ENCODE data around the gene PDPK1. TPM values are rescaled to one million over a fixed set of nuclear protein-coding genes. Genes with fewer than 3 reads are reported as not detected.

The PDPK1 gene
- total and polyA plus RNA-seq, 11 donors, result 12.3 to 54.1 (median 35.7) TPM

DNA sequence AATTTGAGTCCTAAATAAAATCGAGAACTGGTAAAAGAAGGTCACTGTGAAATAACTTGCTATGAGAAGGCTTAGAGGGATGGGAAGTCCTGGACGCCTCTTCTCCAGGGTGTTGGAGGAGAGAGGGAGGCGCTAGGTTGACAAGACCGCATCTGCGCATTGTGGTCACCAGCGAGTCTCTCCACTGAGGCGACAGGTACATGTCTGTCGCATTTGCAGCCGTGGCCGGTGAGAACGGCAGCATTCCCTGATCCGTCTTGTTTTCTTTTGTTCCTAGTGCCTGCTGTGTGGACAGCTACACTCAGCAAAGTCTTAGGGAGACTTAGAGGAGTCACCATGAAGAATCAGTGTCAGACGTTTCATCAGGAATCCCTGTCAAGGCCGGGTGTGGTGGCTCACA lies 32.1 kb upstream of the PDPK1 start:
- Histone ChIP-seq H3K9me3 (no peaks in the 10 kb centered on the region), H3K27me3 (no peaks in the 10 kb centered on the region), H3K4me1 (peaks cover 0 to 68% (median 17%) of the 10 kb centered on the region in 12 donors), H3K27ac (no peak overlapping the region), H3K4me3 (no peak overlapping the region), H3K36me3 (no peaks in the 10 kb centered on the region)
- no peak for DNase-seq
- intact Hi-C loops (cut with DNase I), result loop anchor here in 5 of 10 donors (5.0 to 10.0 kb wide), 5 partner anchors 78 to 501 kb away; partner anchors contain the start of genes CCNF (in 2 of the 5) and ZNF598 (in 1 of the 5)
- no peak for ATAC-seq
- 85 to 89% (median 88%) methylated on average over 14 of the region's 14 CpGs for WGBS, 4 donors
- TF ChIP-seq, protein P1, sequence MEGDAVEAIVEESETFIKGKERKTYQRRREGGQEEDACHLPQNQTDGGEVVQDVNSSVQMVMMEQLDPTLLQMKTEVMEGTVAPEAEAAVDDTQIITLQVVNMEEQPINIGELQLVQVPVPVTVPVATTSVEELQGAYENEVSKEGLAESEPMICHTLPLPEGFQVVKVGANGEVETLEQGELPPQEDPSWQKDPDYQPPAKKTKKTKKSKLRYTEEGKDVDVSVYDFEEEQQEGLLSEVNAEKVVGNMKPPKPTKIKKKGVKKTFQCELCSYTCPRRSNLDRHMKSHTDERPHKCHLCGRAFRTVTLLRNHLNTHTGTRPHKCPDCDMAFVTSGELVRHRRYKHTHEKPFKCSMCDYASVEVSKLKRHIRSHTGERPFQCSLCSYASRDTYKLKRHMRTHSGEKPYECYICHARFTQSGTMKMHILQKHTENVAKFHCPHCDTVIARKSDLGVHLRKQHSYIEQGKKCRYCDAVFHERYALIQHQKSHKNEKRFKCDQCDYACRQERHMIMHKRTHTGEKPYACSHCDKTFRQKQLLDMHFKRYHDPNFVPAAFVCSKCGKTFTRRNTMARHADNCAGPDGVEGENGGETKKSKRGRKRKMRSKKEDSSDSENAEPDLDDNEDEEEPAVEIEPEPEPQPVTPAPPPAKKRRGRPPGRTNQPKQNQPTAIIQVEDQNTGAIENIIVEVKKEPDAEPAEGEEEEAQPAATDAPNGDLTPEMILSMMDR (IDR thresholded peaks at IDR 0.05), result no peak
- TF ChIP-seq POLR2A (IDR thresholded peaks at IDR 0.05), result no peak

DNA sequence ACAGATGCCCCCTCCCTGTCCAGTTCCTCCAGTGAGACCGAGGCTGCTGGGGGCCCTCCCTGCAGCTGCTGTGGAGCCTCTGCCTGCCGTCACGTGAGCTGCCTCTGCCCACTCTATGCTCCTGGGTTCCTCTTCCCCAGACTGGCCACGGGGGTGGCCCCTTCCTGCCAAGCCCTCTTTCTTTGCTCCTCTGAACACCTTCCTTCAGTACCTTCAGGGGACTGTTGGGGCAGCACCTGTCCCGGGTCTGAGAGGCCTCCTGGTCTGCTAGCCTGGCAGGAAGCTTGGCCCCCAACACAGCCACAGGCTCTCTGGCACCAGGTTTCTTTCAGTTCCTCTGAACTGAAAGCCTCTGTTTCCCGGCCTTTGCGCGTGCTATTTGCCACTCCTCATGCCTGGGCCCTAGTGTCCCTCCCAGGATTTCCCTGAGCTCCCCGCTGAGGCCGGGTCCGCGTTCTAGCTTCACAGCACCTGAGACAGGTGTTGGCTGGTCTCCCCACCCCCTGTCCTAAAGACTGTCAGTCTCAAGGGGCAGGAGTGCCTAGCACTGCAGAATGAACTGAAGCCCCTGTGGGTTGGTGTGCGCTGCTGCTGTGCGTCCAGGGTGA lies 30.7 kb upstream of the PDPK1 start:
- Histone ChIP-seq H3K4me3 (peak overlapping the region in 1 of 12 donors; percentile 23), H3K27me3 (no peaks in the 10 kb centered on the region), H3K4me1 (peaks cover 0 to 67% (median 7%) of the 10 kb centered on the region in 12 donors), H3K36me3 (no peaks in the 10 kb centered on the region), H3K9me3 (no peaks in the 10 kb centered on the region), H3K27ac (peak overlapping the region in 6 of 12 donors; percentile 9 to 95 (median 28))
- 78 to 87% (median 85%) methylated on average over 14 of the region's 14 CpGs for WGBS, 4 donors
- ATAC-seq (peak in 3 of 4 donors; percentile 18 to 65 (median 22)), DNase-seq (peak in 2 of 5 donors; percentile 34 to 69)
- TF ChIP-seq, protein P1 (IDR thresholded peaks at IDR 0.05), result no peak
- TF ChIP-seq POLR2A (IDR thresholded peaks at IDR 0.05), result no peak
- intact Hi-C loops (cut with DNase I), result loop anchor here in 5 of 10 donors (5.0 to 10.0 kb wide), 5 partner anchors 80 to 502 kb away; partner anchors contain the start of genes CCNF (in 2 of the 5) and ZNF598 (in 1 of the 5)

DNA sequence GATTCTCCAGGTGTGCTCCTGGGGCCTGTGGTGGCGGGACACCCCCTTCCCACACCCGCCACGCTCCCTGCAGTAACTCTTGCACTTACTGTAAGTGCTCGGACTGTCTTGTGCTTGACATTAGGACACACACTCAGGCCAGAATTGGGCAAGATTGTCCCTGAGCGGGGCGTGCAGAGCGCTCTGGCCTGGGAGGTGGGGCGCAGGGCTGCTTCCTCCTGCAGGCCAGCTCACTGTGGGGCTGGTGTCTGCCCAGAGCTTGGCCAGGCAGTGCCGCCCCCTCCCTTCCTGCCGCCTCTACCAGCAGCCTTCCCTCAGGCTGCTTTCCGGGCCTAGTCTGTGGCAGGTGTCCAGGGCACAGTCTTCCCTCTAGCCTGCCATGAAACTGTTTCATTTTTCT lies 30.2 kb upstream of the PDPK1 start:
- DNase-seq (peak in 4 of 5 donors; percentile 24 to 84 (median 70)), ATAC-seq (peak; percentile 35 to 70 (median 48))
- 75 to 91% (median 89%) methylated on average over 9 to 11 of the region's 11 CpGs for WGBS, 4 donors
- no peaks in the 10 kb centered on the region for H3K27me3 ChIP-seq
- H3K4me3 ChIP-seq, result peak overlapping the region in 1 of 12 donors; percentile 23
- no peaks in the 10 kb centered on the region for H3K9me3 ChIP-seq
- H3K27ac ChIP-seq, result peak overlapping the region in 5 of 12 donors; percentile 9 to 95 (median 28)
- intact Hi-C loops (cut with DNase I), result loop anchor here in 5 of 10 donors (5.0 to 10.0 kb wide), 5 partner anchors 80 to 503 kb away; partner anchors contain the start of genes CCNF (in 2 of the 5) and ZNF598 (in 1 of the 5)
- no peak for TF ChIP-seq POLR2A (IDR thresholded peaks at IDR 0.05)
- TF ChIP-seq, protein P1 (IDR thresholded peaks at IDR 0.05), result no peak
- H3K4me1 ChIP-seq, result peaks cover 0 to 66% (median 9%) of the 10 kb centered on the region in 12 donors
- no peaks in the 10 kb centered on the region for H3K36me3 ChIP-seq

DNA sequence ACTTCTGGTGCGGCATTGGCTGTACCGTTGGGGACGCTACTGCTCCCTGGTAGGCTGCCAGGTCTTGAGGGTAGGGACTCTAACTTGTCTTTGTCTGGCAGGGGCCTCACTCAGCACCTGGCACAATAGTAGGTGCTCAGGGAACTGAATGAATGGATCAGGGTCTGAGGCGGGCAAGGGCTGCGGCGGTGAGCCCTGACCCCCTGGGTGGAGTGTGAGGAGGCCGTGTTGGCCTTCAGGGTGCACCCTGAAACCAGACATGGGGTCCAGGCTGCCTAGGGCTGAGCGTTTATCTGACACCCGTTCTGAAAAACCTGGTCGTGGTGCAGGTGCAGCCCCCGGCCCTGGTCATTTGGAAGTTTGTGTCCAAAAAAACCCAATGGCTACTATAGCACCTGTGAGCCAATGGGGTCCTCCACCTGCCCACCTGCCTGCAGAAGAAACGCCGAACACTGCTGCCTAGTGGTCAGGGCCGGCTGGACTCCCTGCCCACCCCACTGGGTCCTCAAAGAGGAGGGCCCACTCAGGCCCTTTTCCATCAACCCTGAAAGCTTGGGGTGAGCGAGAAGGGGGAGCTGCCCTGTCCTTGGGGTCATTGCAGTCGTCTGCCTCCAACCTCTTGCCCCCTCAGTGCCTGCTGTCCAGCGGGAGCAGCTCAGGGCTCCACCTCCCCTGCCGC lies 29.0 kb upstream of the PDPK1 start:
- ATAC-seq (no peak), DNase-seq (peak in 1 of 5 donors; percentile 56)
- H3K36me3 ChIP-seq, result no peaks in the 10 kb centered on the region
- peaks cover 0 to 63% (median 9%) of the 10 kb centered on the region in 12 donors for H3K4me1 ChIP-seq
- TF ChIP-seq, protein P1 (IDR thresholded peaks at IDR 0.05), result no peak
- TF ChIP-seq POLR2A (IDR thresholded peaks at IDR 0.05), result no peak
- intact Hi-C loops (cut with DNase I), result loop anchor here in 5 of 10 donors (5.0 to 10.0 kb wide), 5 partner anchors 82 to 504 kb away; partner anchors contain the start of genes CCNF (in 2 of the 5) and ZNF598 (in 1 of the 5)
- WGBS, 4 donors, result 90 to 94% (median 92%) methylated on average over 14 to 18 of the region's 18 CpGs
- H3K27me3 ChIP-seq, result no peaks in the 10 kb centered on the region
- no peaks in the 10 kb centered on the region for H3K9me3 ChIP-seq
- H3K4me3 ChIP-seq, result no peak overlapping the region
- H3K27ac ChIP-seq, result peak overlapping the region in 1 of 12 donors; percentile 95

Measured in heart left ventricle (tissue), 16 donors.